SU-DHL-6 (cell line): Measurements from ENCODE around the gene TP53RK.

ENCODE experiments used
- EZH2phosphoT487 ChIP-seq: fragments of 200-600 bp; sonication (generic), shearing (Covaris generic); conservative IDR thresholded peaks from 2 replicates; pipeline ENCODE4 v1.6.1; 2018; ENCODE audit warnings: mild to moderate bottlenecking, antibody characterized with exemption, low read length, moderate library complexity, mixed read lengths
- TF ChIP-seq, protein P1 (sequence below): fragments of 200-600 bp; sonication (generic); IDR thresholded peaks from one replicate; pipeline ENCODE4 v1.5.1; 2017; ENCODE audit warnings: antibody characterized with exemption, mild to moderate bottlenecking, low read length, moderate library complexity; ENCODE audit not compliant: insufficient read depth, poor library complexity, severe bottlenecking

DNA sequence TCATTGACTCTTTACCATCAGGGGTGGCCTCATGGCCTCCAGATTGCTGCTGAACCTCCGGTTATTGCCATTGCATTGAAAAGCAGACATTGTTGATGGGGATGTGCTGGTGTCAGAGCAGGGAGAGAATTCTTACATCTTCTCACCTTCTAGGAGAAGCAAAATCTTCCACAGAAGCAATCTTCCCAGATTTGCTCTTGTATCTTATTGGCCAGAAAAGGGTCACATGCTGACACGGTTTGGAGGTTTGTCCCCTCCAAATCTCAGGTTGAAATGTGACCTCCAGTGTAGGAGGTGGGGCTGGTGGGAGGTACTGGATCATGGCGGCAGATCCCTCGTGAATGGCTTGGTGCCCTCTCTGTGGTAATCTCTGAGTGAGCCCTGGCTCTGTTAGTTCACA, 10.7 kb downstream of the TP53RK start:
- TF ChIP-seq, protein P1, sequence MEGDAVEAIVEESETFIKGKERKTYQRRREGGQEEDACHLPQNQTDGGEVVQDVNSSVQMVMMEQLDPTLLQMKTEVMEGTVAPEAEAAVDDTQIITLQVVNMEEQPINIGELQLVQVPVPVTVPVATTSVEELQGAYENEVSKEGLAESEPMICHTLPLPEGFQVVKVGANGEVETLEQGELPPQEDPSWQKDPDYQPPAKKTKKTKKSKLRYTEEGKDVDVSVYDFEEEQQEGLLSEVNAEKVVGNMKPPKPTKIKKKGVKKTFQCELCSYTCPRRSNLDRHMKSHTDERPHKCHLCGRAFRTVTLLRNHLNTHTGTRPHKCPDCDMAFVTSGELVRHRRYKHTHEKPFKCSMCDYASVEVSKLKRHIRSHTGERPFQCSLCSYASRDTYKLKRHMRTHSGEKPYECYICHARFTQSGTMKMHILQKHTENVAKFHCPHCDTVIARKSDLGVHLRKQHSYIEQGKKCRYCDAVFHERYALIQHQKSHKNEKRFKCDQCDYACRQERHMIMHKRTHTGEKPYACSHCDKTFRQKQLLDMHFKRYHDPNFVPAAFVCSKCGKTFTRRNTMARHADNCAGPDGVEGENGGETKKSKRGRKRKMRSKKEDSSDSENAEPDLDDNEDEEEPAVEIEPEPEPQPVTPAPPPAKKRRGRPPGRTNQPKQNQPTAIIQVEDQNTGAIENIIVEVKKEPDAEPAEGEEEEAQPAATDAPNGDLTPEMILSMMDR = no peak
- TF ChIP-seq EZH2phosphoT487 = no peak
